Psoas muscle (tissue), 8 donors: Measurements from ENCODE around the gene OR2S2. TPM values are rescaled to one million over a fixed set of nuclear protein-coding genes. Genes with fewer than 3 reads are reported as not detected.

Source experiments
- ATAC-seq, 4 donors: fragments of 200-7000 bp; cut with Tn5 transposase; one replicate each; pipeline ENCODE4 v1.9.1; 2020; ENCODE audit warnings: moderate library complexity in 3 of 4, mild to moderate bottlenecking in 2 of 4
- DNase-seq, 2 donors: peaks; one replicate each; pipeline ENCODE4 v3.0.0-alpha.2; 2020
- H3K27ac ChIP-seq: fragments of 200-600 bp; one replicate; pipeline ENCODE4 v1.8.0; 2022
- H3K27me3 ChIP-seq, 3 donors: fragments of 200-600 bp in 1 of 3; one replicate each; pipeline versions ENCODE4 v1.6.1 to v1.8.0; 2013 to 2022; ENCODE audit warnings: low read length in 2 of 3, mild to moderate bottlenecking in 2 of 3, moderate library complexity in 1 of 3; ENCODE audit not compliant: insufficient read depth in 3 of 3
- H3K36me3 ChIP-seq, 2 donors: fragments of 200-600 bp in 1 of 2; one replicate each; pipeline versions ENCODE4 v1.6.1 to v1.8.0; 2013 to 2022; ENCODE audit warnings: low read depth in 1 of 2, mild to moderate bottlenecking in 1 of 2, moderate library complexity in 1 of 2; ENCODE audit not compliant: insufficient read depth in 1 of 2
- H3K4me1 ChIP-seq: fragments of 200-600 bp; one replicate; pipeline ENCODE4 v1.8.0; 2022
- H3K4me3 ChIP-seq: fragments of 200-600 bp; one replicate; pipeline ENCODE4 v1.8.0; 2022; ENCODE audit warnings: mild to moderate bottlenecking
- H3K9me3 ChIP-seq: fragments of 200-600 bp; one replicate; pipeline ENCODE4 v1.8.0; 2022
- CTCF ChIP-seq: fragments of 200-600 bp; IDR thresholded peaks from one replicate; pipeline ENCODE4 v1.8.0; 2022; ENCODE audit warnings: antibody characterized with exemption
- WGBS, 3 donors: extraction: QIAGEN DNeasy Blood & Tissue Kit; methylation state at CpG; one replicate each; pipeline versions ENCODE4 v1.1.6 to v1.1.7; 2013; 5-methylcytosine and 5-hydroxymethylcytosine counted together
- intact Hi-C, 2 donors: fragments of 100-400 bp; cut with DNase I; formaldehyde crosslinking; loops; one replicate each; pipeline versions ENCODE4 v1.11.0 to v1.14.2; 2022
- polyA plus RNA-seq, 3 donors: library from polyadenylated mRNA; stranded (reverse); fragments of 200-250 nt; gene quantifications; one replicate each; pipeline ENCODE4 v1.2.3, GENCODE V29; 2013
- total RNA-seq, 4 donors: library from RNA; stranded (reverse); fragmentation: NEBNext Ultra II Directional in 2 of 4; extraction: Animal tissue kit (Norgen Biotek cat#: 25700) in 2 of 4; gene quantifications; one replicate each; pipeline versions ENCODE4 v1.2.1 to v1.2.4, GENCODE V29; 2021 to 2023
- donor health status: healthy with polysubstance abuse.
- donor health status: DM: no; HTN: no; CAD: no; lungs with moderate emphysema.
- donor health status: Bipolar disorder and iron deficiency.
- donor health status: healthy.
- donor health status: DM: yes; HTN: yes; CAD: no.
- donor health status: DM: no; HTN: no; CAD: no.
- donor health status: DM: no; HTN: no; CAD: no.
- donor health status: DM: yes; HTN: yes; CAD: no.

The OR2S2 gene
- total and polyA plus RNA-seq, 7 donors: not detected

DNA sequence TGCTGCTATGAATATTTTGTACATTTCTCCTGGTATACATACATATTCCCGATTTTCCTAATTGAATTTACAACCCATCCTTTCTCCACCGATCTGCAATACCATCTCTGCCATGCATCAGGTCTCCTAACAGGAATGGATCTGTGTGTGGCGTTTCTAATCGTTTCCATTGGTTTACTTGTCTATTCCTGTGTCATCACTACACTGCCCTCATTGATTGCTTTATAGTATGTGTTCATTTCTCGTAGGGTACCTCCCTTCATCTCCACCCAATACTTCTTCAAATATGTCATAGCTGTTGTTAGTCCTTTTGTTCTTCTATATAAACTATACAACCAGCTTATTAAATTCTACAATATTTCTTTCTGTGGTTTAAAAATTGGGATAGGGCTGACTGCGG, 7.1 kb upstream of the OR2S2 start:
- H3K27ac ChIP-seq: no peak overlapping the region
- 78 to 85% (median 81%) methylated on average over 6 of the region's 6 CpGs for WGBS, 3 donors
- peaks cover 0 to 9% (median 2%) of the 10 kb centered on the region in 3 donors for H3K27me3 ChIP-seq
- ATAC-seq (no peak), DNase-seq (no peak)
- no peak overlapping the region for H3K4me3 ChIP-seq
- H3K4me1 ChIP-seq: no peaks in the 10 kb centered on the region
- no peak for TF ChIP-seq CTCF
- intact Hi-C loops: no loop called here
- H3K9me3 ChIP-seq: no peaks in the 10 kb centered on the region
- H3K36me3 ChIP-seq: no peaks in the 10 kb centered on the region

- intact Hi-C loops: no loop called here
- Histone ChIP-seq H3K4me3 (peak overlapping the region; percentile 18), H3K27ac (no peak overlapping the region), H3K4me1 (no peaks in the 10 kb centered on the region), H3K9me3 (no peaks in the 10 kb centered on the region), H3K27me3 (peaks cover 0 to 9% (median 4%) of the 10 kb centered on the region in 3 donors), H3K36me3 (no peaks in the 10 kb centered on the region)
- ATAC-seq (peak in 1 of 4 donors; percentile 48), DNase-seq (peak in 1 of 2 donors; percentile 49)
- TF ChIP-seq CTCF: no peak
- 29 to 36% (median 32%) methylated on average over 21 to 23 of the region's 23 CpGs for WGBS, 3 donors
Observed at GRCh38 chr9:35962126-35962906, 4.4 kb upstream of the OR2S2 start.

DNA sequence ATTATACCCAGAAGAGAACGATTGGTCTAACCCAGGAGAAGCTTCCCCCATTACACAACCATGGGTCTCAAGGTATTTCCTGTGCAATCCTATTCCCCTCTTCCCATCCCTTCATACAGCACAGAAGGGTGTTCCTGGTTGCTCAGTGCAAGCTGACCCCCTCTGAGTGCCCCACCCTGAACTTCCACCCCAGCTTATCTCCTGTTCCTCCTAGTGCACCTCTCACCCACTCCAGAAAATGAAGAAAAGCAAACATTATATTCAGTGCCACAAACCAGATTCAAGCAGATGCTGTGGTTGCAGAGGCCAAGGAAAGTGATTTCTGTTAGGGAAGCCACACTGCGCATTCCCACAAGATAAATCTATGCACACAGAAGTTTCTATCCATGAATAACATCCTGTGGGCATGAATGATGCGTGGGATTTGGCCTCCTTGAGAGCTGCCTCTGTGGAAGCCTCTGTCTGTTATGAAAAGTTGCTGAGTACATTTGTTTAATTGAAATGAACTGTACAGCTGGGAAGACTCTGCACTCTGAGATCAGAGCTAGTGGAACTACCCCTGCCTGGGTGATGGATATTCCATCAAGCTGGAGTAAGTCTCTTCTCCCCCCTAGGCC, 2.2 kb upstream of the OR2S2 start:
- Histone ChIP-seq H3K4me3 (no peak overlapping the region), H3K27ac (no peak overlapping the region), H3K36me3 (no peaks in the 10 kb centered on the region), H3K9me3 (no peaks in the 10 kb centered on the region), H3K27me3 (peaks cover 0 to 9% (median 4%) of the 10 kb centered on the region in 3 donors), H3K4me1 (no peaks in the 10 kb centered on the region)
- intact Hi-C loops: no loop called here
- DNase-seq (no peak), ATAC-seq (no peak)
- no peak for TF ChIP-seq CTCF
- WGBS, 3 donors: 70 to 81% (median 78%) methylated on average over 3 of the region's 3 CpGs

DNA sequence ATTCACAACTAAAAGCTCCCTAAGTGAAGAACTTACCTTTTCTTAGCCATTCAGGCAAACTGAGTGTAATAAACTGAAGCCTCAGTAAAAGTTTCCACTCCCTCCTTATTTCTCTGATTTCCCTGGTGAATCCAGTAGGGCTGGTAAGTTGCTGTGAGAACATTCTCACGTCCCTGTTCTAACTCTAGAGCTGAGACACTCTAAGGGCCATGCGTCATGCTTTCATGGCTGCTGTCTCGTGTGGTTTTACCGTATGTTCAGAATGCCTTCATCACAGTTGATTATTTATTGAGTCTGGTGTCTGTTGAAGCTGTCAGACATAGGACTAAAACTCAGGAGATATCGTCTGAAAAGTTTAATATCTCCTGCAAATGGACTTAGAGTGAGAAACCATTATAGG, 1.3 kb downstream of the OR2S2 start:
- Histone ChIP-seq H3K4me3 (no peak overlapping the region), H3K27me3 (peaks cover 0 to 2% (median 0%) of the 10 kb centered on the region in 3 donors), H3K4me1 (no peaks in the 10 kb centered on the region), H3K27ac (no peak overlapping the region), H3K9me3 (no peaks in the 10 kb centered on the region), H3K36me3 (no peaks in the 10 kb centered on the region)
- no peak for TF ChIP-seq CTCF
- intact Hi-C loops: loop anchor here (5.0 kb wide), 2 partner anchors 66 to 211 kb away; partner anchors contain the start of gene CCIN (in 1 of the 2)
- DNase-seq (no peak), ATAC-seq (no peak)
- 71 to 72% (median 71%) methylated on average over 5 of the region's 5 CpGs for WGBS, 3 donors
